A549 (cell line): Measurements from ENCODE around the gene IL17REL.

Experiments used
- CHD2 ChIP-seq: fragments of 150-350 bp; IDR thresholded peaks from 2 replicates; pipeline ENCODE4 v1.6.1; 2014; ENCODE audit warnings: low read length; ENCODE audit not compliant: partially characterized antibody
- HEYL ChIP-seq: fragments of 250-450 bp; sonication (Bioruptor Pico); IDR thresholded peaks from 2 replicates; pipeline ENCODE4 v1.8.0; 2021; ENCODE audit warnings: mild to moderate bottlenecking, moderate library complexity
- HOXA7 ChIP-seq: fragments of 250-450 bp; sonication (Bioruptor Pico); IDR thresholded peaks from 2 replicates; pipeline ENCODE4 v1.5.0; 2020; ENCODE audit warnings: mild to moderate bottlenecking, moderate library complexity
- JUN ChIP-seq, 2 experiments: fragments of >200 bp; sonication (Bioruptor Twin); formaldehyde crosslinking; IDR thresholded peaks; 2 replicates in 1 of 2; 3 replicates in 1 of 2; pipeline ENCODE4 v1.6.1; 2016 to 2017
- MAZ ChIP-seq: fragments of 150-350 bp; IDR thresholded peaks from 2 replicates; pipeline ENCODE4 v1.6.1; 2014; ENCODE audit warnings: antibody characterized with exemption, low read depth, low read length, borderline replicate concordance
- NR3C1 ChIP-seq: fragments of >200 bp; sonication (Bioruptor Twin); formaldehyde crosslinking; IDR thresholded peaks from 3 replicates; pipeline ENCODE4 v1.6.1; 2017
- POLR2A ChIP-seq: IDR thresholded peaks from 2 replicates; pipeline ENCODE4 v1.6.1; 2012; ENCODE audit warnings: mild to moderate bottlenecking, low read length
- POLR2AphosphoS2 ChIP-seq: conservative IDR thresholded peaks from 2 replicates; pipeline ENCODE4 v1.6.1; 2012; ENCODE audit warnings: low read length, improper control_type of control experiment, inconsistent platforms
- ZC3H11A ChIP-seq: fragments of 450-650 bp; IDR thresholded peaks from 2 replicates; pipeline ENCODE4 v1.6.1; 2014; ENCODE audit warnings: antibody characterized with exemption, mild to moderate bottlenecking
- TF ChIP-seq, protein P1 (sequence below): fragments of >200 bp; sonication (Bioruptor Twin); formaldehyde crosslinking; IDR thresholded peaks from 3 replicates; pipeline ENCODE4 v1.5.1; 2016
- TF ChIP-seq, protein P2 (sequence below): fragments of 200-600 bp; sonication (generic); IDR thresholded peaks from 2 replicates; pipeline ENCODE4 v1.6.1; 2016; ENCODE audit warnings: antibody characterized with exemption, mild to moderate bottlenecking, moderate library complexity
- TF ChIP-seq, protein P3 (sequence below): fragments of 150-350 bp; IDR thresholded peaks from 2 replicates; pipeline ENCODE4 v1.6.1; 2014; ENCODE audit warnings: low read depth, mild to moderate bottlenecking, low read length

DNA sequence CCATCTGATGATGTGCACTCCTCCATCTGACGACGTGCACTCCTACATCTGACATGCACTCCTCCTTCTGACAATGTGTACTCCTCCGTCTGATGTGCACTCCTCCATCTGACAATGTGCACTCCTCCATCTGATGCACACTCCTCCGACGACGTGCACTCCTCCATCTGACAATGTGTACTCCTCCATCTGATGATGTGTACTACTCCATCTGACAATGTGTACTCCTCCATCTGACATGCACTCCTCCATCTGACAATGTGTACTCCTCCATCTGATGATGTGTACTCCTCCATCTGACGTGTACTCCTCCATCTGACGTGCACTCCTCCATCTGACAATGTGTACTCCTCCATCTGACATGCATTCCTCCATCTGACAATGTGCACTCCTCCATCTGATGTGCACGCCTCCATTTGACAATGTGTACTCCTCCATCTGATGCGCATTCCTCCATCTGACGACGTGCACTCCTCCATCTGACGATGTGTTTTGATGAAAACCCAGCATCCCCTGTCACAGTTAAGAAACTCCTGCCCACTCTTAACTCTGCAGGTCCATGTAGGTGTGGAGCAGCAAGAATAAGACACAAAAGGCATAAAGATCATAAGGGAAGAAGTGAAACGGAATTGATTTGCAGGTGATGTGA is 9.7 kb upstream of the IL17REL start:
- TF ChIP-seq, protein P1, sequence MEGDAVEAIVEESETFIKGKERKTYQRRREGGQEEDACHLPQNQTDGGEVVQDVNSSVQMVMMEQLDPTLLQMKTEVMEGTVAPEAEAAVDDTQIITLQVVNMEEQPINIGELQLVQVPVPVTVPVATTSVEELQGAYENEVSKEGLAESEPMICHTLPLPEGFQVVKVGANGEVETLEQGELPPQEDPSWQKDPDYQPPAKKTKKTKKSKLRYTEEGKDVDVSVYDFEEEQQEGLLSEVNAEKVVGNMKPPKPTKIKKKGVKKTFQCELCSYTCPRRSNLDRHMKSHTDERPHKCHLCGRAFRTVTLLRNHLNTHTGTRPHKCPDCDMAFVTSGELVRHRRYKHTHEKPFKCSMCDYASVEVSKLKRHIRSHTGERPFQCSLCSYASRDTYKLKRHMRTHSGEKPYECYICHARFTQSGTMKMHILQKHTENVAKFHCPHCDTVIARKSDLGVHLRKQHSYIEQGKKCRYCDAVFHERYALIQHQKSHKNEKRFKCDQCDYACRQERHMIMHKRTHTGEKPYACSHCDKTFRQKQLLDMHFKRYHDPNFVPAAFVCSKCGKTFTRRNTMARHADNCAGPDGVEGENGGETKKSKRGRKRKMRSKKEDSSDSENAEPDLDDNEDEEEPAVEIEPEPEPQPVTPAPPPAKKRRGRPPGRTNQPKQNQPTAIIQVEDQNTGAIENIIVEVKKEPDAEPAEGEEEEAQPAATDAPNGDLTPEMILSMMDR = no peak
- TF ChIP-seq NR3C1 = no peak
- no peak for TF ChIP-seq MAZ
- TF ChIP-seq, protein P2, sequence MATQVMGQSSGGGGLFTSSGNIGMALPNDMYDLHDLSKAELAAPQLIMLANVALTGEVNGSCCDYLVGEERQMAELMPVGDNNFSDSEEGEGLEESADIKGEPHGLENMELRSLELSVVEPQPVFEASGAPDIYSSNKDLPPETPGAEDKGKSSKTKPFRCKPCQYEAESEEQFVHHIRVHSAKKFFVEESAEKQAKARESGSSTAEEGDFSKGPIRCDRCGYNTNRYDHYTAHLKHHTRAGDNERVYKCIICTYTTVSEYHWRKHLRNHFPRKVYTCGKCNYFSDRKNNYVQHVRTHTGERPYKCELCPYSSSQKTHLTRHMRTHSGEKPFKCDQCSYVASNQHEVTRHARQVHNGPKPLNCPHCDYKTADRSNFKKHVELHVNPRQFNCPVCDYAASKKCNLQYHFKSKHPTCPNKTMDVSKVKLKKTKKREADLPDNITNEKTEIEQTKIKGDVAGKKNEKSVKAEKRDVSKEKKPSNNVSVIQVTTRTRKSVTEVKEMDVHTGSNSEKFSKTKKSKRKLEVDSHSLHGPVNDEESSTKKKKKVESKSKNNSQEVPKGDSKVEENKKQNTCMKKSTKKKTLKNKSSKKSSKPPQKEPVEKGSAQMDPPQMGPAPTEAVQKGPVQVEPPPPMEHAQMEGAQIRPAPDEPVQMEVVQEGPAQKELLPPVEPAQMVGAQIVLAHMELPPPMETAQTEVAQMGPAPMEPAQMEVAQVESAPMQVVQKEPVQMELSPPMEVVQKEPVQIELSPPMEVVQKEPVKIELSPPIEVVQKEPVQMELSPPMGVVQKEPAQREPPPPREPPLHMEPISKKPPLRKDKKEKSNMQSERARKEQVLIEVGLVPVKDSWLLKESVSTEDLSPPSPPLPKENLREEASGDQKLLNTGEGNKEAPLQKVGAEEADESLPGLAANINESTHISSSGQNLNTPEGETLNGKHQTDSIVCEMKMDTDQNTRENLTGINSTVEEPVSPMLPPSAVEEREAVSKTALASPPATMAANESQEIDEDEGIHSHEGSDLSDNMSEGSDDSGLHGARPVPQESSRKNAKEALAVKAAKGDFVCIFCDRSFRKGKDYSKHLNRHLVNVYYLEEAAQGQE = no peak
- TF ChIP-seq, protein P3, sequence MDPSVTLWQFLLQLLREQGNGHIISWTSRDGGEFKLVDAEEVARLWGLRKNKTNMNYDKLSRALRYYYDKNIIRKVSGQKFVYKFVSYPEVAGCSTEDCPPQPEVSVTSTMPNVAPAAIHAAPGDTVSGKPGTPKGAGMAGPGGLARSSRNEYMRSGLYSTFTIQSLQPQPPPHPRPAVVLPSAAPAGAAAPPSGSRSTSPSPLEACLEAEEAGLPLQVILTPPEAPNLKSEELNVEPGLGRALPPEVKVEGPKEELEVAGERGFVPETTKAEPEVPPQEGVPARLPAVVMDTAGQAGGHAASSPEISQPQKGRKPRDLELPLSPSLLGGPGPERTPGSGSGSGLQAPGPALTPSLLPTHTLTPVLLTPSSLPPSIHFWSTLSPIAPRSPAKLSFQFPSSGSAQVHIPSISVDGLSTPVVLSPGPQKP = no peak
- no peak for TF ChIP-seq CHD2
- no peak for TF ChIP-seq JUN (IDR thresholded peaks at IDR 0.05)
- no peak for TF ChIP-seq HEYL (CRISPR knock-in tag)
- TF ChIP-seq POLR2AphosphoS2 = no peak
- no peak for TF ChIP-seq ZC3H11A
- no peak for TF ChIP-seq POLR2A
- TF ChIP-seq HOXA7 = no peak
